ENCODE measurements around the gene TSPAN11. TPM values are rescaled to one million over a fixed set of nuclear protein-coding genes. Genes with fewer than 3 reads are reported as not detected.

TSPAN11 gene
- total and polyA plus RNA-seq, 2 experiments from 2014 or later = 2.1 to 6.0 TPM

DNA sequence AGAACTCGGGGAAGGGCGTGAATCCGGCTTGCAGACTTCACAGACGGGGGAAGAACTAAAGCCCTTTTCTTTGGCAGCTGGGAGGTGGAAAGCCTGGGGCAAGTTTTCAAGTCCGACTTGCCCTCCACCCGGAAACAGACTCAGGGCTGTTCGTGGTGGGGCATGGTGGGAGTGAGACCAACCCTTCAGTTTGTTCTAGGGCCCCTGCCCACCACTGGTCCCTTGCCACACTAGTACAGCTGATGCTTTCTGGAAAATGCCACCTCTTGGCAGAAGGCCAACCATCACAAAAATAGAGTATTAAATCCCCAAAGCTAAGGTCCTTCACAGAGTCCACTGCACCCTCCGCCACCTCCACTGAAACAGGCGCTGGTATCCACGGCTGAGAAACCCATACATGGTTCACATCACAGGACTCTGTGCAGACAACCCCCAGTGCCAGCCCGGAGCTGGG lies 96.8 kb downstream of the TSPAN11 start (continued):
- TF ChIP-seq ETS1 (IDR thresholded peaks at IDR 0.05) (no peak), ZNF462 (CRISPR knock-in tag; IDR thresholded peaks at IDR 0.05) (no peak)

DNA sequence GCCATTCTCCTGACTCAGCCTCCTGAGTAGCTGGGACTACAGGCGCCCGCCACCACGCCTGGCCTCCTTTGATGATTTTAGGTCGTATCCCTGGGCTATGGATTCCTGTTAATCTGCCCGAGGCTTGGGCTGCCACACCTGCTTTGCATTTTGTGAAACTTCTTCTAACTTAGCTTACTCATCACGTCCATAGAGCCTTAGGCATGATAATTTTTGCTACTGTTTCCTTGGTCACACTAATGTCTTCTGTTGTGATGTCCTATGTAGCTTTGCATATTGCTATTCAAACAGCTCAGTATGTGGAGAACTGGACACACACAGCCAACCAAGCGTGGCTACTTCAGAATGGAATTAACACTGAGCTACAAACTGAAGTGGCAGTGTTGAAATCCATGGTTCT lies 99.7 kb downstream of the TSPAN11 start:
- no peaks in the 10 kb centered on the region for H3K27me3 ChIP-seq (ENCODE audit: insufficient read depth)
- no peak overlapping the region for H2AFZ ChIP-seq
- no peaks in the 10 kb centered on the region for H3K36me3 ChIP-seq (ENCODE audit: insufficient read depth)
- DNase-seq (ENCODE audit: low spot score) = no peak
- no peak overlapping the region for H3K4me2 ChIP-seq
- no peak overlapping the region for H3K27ac ChIP-seq (ENCODE audit: low read depth)
- H3K4me1 ChIP-seq (ENCODE audit: insufficient read depth) = no peaks in the 10 kb centered on the region
- H3K4me3 ChIP-seq = no peak overlapping the region
- no peaks in the 10 kb centered on the region for H3F3A ChIP-seq (replicated peaks; ENCODE audit: low read depth)
- no peak for ATAC-seq
- Mint-ChIP-seq H3K36me3 (ENCODE audit: low read depth) (peaks cover 9% of the 10 kb centered on the region), H3K4me3 (no peak overlapping the region), H3K4me1 (peaks cover 19% of the 10 kb centered on the region), H3K9me3 (peaks cover 7% of the 10 kb centered on the region), H3K27me3 (ENCODE audit: insufficient read depth, low read depth, poor library complexity) (peaks cover 6% of the 10 kb centered on the region), H3K27ac (no peak overlapping the region)
- H4K20me1 ChIP-seq (replicated peaks; ENCODE audit: insufficient read depth) = peaks cover 4% of the 10 kb centered on the region; the same call in 1 of the 2 replicates
- H3K9me2 ChIP-seq (ENCODE audit: insufficient read depth) = no peaks in the 10 kb centered on the region
- H3K79me2 ChIP-seq (replicated peaks; ENCODE audit: insufficient read depth) = no peaks in the 10 kb centered on the region
- no peak for TF ChIP-seq POLR2AphosphoS5 (IDR thresholded peaks at IDR 0.05; ENCODE audit: low read depth)
- no peak for TF ChIP-seq STAT1 (IDR thresholded peaks at IDR 0.05; ENCODE audit: unreplicated experiment)
- TF ChIP-seq, protein P1, sequence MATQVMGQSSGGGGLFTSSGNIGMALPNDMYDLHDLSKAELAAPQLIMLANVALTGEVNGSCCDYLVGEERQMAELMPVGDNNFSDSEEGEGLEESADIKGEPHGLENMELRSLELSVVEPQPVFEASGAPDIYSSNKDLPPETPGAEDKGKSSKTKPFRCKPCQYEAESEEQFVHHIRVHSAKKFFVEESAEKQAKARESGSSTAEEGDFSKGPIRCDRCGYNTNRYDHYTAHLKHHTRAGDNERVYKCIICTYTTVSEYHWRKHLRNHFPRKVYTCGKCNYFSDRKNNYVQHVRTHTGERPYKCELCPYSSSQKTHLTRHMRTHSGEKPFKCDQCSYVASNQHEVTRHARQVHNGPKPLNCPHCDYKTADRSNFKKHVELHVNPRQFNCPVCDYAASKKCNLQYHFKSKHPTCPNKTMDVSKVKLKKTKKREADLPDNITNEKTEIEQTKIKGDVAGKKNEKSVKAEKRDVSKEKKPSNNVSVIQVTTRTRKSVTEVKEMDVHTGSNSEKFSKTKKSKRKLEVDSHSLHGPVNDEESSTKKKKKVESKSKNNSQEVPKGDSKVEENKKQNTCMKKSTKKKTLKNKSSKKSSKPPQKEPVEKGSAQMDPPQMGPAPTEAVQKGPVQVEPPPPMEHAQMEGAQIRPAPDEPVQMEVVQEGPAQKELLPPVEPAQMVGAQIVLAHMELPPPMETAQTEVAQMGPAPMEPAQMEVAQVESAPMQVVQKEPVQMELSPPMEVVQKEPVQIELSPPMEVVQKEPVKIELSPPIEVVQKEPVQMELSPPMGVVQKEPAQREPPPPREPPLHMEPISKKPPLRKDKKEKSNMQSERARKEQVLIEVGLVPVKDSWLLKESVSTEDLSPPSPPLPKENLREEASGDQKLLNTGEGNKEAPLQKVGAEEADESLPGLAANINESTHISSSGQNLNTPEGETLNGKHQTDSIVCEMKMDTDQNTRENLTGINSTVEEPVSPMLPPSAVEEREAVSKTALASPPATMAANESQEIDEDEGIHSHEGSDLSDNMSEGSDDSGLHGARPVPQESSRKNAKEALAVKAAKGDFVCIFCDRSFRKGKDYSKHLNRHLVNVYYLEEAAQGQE (IDR thresholded peaks at IDR 0.05; ENCODE audit: unreplicated experiment) = no peak
- no peak for TF ChIP-seq EZH2 (IDR thresholded peaks at IDR 0.05; ENCODE audit: low read depth, unreplicated experiment)
- TF ChIP-seq EZH2phosphoT487 (IDR thresholded peaks at IDR 0.05; ENCODE audit: unreplicated experiment) = no peak
- TF ChIP-seq ZNF114 (CRISPR knock-in tag; IDR thresholded peaks at IDR 0.05) = no peak
- TF ChIP-seq JUNB (IDR thresholded peaks at IDR 0.05; ENCODE audit: unreplicated experiment) = no peak
- TF ChIP-seq CTCF (conservative IDR thresholded peaks at IDR 0.05; ENCODE audit: low read depth in 2 of 2) = no peak
- TF ChIP-seq ZNF331 (CRISPR knock-in tag; IDR thresholded peaks at IDR 0.05; ENCODE audit: low read depth) = no peak
- no peak for TF ChIP-seq ETS1 (IDR thresholded peaks at IDR 0.05)
- no peak for TF ChIP-seq CREB1 (CRISPR knock-in tag; IDR thresholded peaks at IDR 0.05; ENCODE audit: low read depth)

Measured in GM23338 (cell line).